Panc1 (cell line): ENCODE results near the gene ZCCHC2. TPM values are rescaled to one million over a fixed set of nuclear protein-coding genes. Genes with fewer than 3 reads are reported as not detected.

Experiments used
- ATAC-seq: fragments of 200-7000 bp; cut with Tn5 transposase; 2 replicates; pipeline ENCODE4 v1.9.1; 2020; ENCODE audit warnings: mild to moderate bottlenecking, moderate library complexity
- BruUV-seq: library from RNA; stranded (reverse); fragments of 400-500 nt; replicated peaks from 2 replicates; lab custom pipeline; 2021; lab: Mats Ljungman, UMichigan
- CTCF ChIA-PET: fragments of 300-600 bp; sonication (Branson Sonifier 250); formaldehyde crosslinking; loops from one replicate; lab custom pipeline; 2022; ENCODE audit warnings: antibody characterized with exemption; lab: Charles Lee
- POLR2A ChIA-PET: fragments of 300-600 bp; sonication (Branson Sonifier 250); formaldehyde crosslinking; loops from one replicate; lab custom pipeline; 2022; ENCODE audit warnings: antibody characterized with exemption; lab: Charles Lee
- DNase-seq: peaks from one replicate; pipeline ENCODE4 v3.0.0-alpha.2; 2010; ENCODE audit warnings: low read depth, low spot score
- H3K27ac ChIP-seq: 2 replicates; pipeline ENCODE4 v1.5.1; 2011; ENCODE audit warnings: mild to moderate bottlenecking, low read length, inconsistent platforms
- H3K27me3 ChIP-seq: fragments of 200-500 bp; sonication (Bioruptor generic); 2 replicates; pipeline ENCODE4 v1.6.0; 2014; ENCODE audit warnings: low read length, inconsistent platforms; ENCODE audit not compliant: control insufficient read depth, insufficient read depth
- H3K36me3 ChIP-seq: fragments of 200-500 bp; sonication (Bioruptor generic); 2 replicates; pipeline ENCODE4 v1.5.1; 2014; ENCODE audit warnings: inconsistent platforms, mild to moderate bottlenecking, low read length, moderate library complexity; ENCODE audit not compliant: control insufficient read depth, insufficient read depth
- H3K4me1 ChIP-seq: 2 replicates; pipeline ENCODE4 v1.5.1; 2011; ENCODE audit warnings: inconsistent platforms, mild to moderate bottlenecking, low read length, moderate library complexity; ENCODE audit not compliant: control insufficient read depth, insufficient read depth
- H3K4me3 ChIP-seq, 2 experiments: 2 replicates each; pipeline ENCODE4 v1.5.1; 2011 to 2012; ENCODE audit warnings: low read depth in 2 of 2, low read length in 2 of 2, mild to moderate bottlenecking in 2 of 2, inconsistent platforms in 1 of 2, moderate library complexity in 1 of 2
- H3K9me3 ChIP-seq: fragments of 200-500 bp; sonication (Bioruptor generic); 2 replicates; pipeline ENCODE4 v1.5.1; 2014; ENCODE audit warnings: low read depth, mild to moderate bottlenecking, inconsistent platforms, low read length, moderate library complexity; ENCODE audit not compliant: control insufficient read depth, insufficient read depth
- POLR2AphosphoS5 ChIP-seq: IDR thresholded peaks from 2 replicates; pipeline ENCODE4 v1.6.1; 2012; ENCODE audit warnings: mild to moderate bottlenecking, low read depth, low read length, moderate library complexity
- REST ChIP-seq, 2 experiments: IDR thresholded peaks; 2 replicates each; pipeline ENCODE4 v1.6.1; 2011 to 2012; ENCODE audit warnings: low read depth in 2 of 2, control low read depth in 1 of 2, low read length in 1 of 2, mild to moderate bottlenecking in 1 of 2, moderate library complexity in 1 of 2; ENCODE audit not compliant: insufficient read depth in 1 of 2
- SIN3A ChIP-seq: IDR thresholded peaks from 2 replicates; pipeline ENCODE4 v1.6.1; 2012; ENCODE audit warnings: low read depth, mild to moderate bottlenecking, low read length, moderate library complexity, borderline replicate concordance; ENCODE audit not compliant: insufficient read depth
- TCF7L2 ChIP-seq: IDR thresholded peaks from 2 replicates; pipeline ENCODE4 v1.6.1; 2011; ENCODE audit warnings: mild to moderate bottlenecking, low read depth, low read length, inconsistent platforms
- in situ Hi-C: cut with HindIII; loops from 2 replicates; pipeline ENCODE4 v1.10.0; 2016; ENCODE audit warnings: low sequenced_read_pairs, low pct_unique_long_range_greater_than_20kb
- intact Hi-C: fragments of 100-400 bp; cut with micrococcal nuclease; formaldehyde crosslinking; loops from one replicate; pipeline ENCODE4 v1.10.0; 2022; ENCODE audit not compliant: unreplicated experiment
- total RNA-seq: library from RNA; stranded (reverse); gene quantifications from one replicate; pipeline ENCODE4 v1.2.1, GENCODE V29; 2021; ENCODE audit not compliant: unreplicated experiment
- TF ChIP-seq, protein P1 (sequence below): fragments of 450-650 bp; IDR thresholded peaks from 2 replicates; pipeline ENCODE4 v1.5.1; 2017; ENCODE audit warnings: mild to moderate bottlenecking

Gene ZCCHC2
- total RNA-seq, 1 experiment from 2014 or later, result 18.2 TPM

DNA sequence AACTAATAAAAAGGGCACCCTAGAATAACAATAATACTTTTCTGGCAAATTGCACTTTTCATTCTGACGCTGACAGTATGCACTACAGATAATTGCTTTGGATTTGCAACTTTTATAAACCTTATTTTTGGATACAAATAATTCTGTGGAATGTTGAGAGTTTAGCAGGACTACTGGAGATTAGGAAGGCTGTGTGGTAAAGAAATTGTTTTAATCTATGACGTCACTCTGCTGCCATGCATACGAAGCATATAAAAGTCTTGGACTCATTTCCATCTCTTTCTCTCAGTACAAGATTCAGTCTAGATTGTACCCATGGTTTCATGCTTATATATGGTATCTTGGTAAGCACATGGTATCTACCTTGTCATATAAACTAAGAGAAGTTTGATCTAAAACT is 28.1 kb upstream of the ZCCHC2 start:
- DNase-seq (no peak), ATAC-seq (no peak)
- H3K4me3 ChIP-seq, result no peak overlapping the region
- in situ Hi-C loops (no loop called here), intact Hi-C loops (no loop called here)
- no peaks in the 10 kb centered on the region for H3K9me3 ChIP-seq
- ChIA-PET CTCF (no interaction called here), POLR2A (no interaction called here)
- BruUV-seq, result no TSS peak
- H3K27ac ChIP-seq, result no peak overlapping the region
- H3K27me3 ChIP-seq, result no peaks in the 10 kb centered on the region
- H3K36me3 ChIP-seq, result no peaks in the 10 kb centered on the region
- TF ChIP-seq REST (IDR thresholded peaks at IDR 0.05; ENCODE audit: insufficient read depth in 1 of 2, low read depth in 2 of 2, low read length in 1 of 2) (no peak), POLR2AphosphoS5 (no peak), SIN3A (no peak), TCF7L2 (no peak)
- TF ChIP-seq, protein P1, sequence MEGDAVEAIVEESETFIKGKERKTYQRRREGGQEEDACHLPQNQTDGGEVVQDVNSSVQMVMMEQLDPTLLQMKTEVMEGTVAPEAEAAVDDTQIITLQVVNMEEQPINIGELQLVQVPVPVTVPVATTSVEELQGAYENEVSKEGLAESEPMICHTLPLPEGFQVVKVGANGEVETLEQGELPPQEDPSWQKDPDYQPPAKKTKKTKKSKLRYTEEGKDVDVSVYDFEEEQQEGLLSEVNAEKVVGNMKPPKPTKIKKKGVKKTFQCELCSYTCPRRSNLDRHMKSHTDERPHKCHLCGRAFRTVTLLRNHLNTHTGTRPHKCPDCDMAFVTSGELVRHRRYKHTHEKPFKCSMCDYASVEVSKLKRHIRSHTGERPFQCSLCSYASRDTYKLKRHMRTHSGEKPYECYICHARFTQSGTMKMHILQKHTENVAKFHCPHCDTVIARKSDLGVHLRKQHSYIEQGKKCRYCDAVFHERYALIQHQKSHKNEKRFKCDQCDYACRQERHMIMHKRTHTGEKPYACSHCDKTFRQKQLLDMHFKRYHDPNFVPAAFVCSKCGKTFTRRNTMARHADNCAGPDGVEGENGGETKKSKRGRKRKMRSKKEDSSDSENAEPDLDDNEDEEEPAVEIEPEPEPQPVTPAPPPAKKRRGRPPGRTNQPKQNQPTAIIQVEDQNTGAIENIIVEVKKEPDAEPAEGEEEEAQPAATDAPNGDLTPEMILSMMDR, result no peak
- H3K4me1 ChIP-seq, result no peaks in the 10 kb centered on the region; the same call in 1 of the 2 replicates

DNA sequence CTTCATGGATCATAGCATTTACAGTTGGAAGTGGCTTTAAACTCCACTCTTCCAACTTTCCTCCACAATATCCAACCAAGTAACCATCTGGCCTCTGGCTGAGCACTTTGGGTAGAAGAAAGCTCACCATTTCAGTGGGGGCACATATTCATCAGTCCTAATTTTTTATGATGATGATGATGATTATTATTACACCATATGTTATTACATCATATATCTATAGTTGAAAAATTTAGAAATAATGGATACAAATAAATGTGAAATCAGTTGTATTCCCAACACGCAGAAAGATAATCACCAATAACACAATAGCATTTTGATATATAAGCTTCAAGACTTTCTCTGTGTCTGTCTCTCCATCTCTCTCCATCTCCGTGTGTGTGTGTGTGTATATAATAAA is 26.6 kb upstream of the ZCCHC2 start:
- in situ Hi-C loops (no loop called here), intact Hi-C loops (no loop called here)
- TF ChIP-seq REST (IDR thresholded peaks at IDR 0.05; ENCODE audit: insufficient read depth in 1 of 2, low read depth in 2 of 2, low read length in 1 of 2) (no peak), TCF7L2 (no peak), SIN3A (no peak), POLR2AphosphoS5 (no peak)
- TF ChIP-seq, protein P1, result no peak
- DNase-seq (no peak), ATAC-seq (no peak)
- Histone ChIP-seq H3K4me3 (no peak overlapping the region), H3K27me3 (no peaks in the 10 kb centered on the region), H3K4me1 (no peaks in the 10 kb centered on the region; the same call in 1 of the 2 replicates), H3K9me3 (no peaks in the 10 kb centered on the region), H3K36me3 (no peaks in the 10 kb centered on the region), H3K27ac (no peak overlapping the region)
- POLR2A ChIA-PET, result no interaction called here
- CTCF ChIA-PET, result no interaction called here
- BruUV-seq, result no TSS peak
